Adrenal gland (tissue), 5 donors: ENCODE results near the gene RIMS3.

Experiments
- POLR2A ChIP-seq, 2 donors: fragments of 450-650 bp; IDR thresholded peaks; one replicate each; pipeline ENCODE4 v1.6.1; 2017; ENCODE audit warnings: antibody characterized with exemption in 2 of 2, mild to moderate bottlenecking in 2 of 2, moderate library complexity in 1 of 2
- TF ChIP-seq, protein P1 (sequence below), 6 experiments: fragments of 450-650 bp in 4 of 6; fragments of 200-600 bp in 2 of 6; sonication (generic) in 1 of 6; IDR thresholded peaks; 1 replicate in 5 of 6; 2 replicates in 1 of 6; pipeline versions ENCODE4 v1.5.1 to v1.8.0; 2016 to 2021; ENCODE audit warnings: antibody characterized with exemption in 6 of 6, mild to moderate bottlenecking in 2 of 6, moderate library complexity in 1 of 6
- donor health status: DM: no; HTN: no; CAD: no.

DNA sequence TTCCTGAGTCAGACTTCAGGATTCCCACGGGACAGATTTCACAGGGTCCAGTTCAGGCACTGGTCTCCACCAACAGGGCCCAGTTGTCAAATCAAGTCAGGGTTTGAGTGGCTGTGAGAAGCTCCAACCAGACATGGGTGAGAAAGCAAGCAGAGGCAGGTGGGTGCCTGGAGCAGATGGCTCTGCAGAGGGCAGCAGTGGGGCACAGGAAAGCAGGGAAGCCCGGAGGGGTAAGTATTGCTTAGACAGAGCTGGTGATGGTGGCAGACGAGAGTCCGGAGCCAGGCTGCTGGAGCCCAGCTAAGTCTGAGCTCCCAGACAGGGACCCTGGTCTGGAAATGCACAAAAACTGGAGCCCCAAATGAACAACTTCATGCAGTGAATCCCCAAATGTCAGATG, 40.4 kb downstream of the RIMS3 start:
- TF ChIP-seq, protein P1, sequence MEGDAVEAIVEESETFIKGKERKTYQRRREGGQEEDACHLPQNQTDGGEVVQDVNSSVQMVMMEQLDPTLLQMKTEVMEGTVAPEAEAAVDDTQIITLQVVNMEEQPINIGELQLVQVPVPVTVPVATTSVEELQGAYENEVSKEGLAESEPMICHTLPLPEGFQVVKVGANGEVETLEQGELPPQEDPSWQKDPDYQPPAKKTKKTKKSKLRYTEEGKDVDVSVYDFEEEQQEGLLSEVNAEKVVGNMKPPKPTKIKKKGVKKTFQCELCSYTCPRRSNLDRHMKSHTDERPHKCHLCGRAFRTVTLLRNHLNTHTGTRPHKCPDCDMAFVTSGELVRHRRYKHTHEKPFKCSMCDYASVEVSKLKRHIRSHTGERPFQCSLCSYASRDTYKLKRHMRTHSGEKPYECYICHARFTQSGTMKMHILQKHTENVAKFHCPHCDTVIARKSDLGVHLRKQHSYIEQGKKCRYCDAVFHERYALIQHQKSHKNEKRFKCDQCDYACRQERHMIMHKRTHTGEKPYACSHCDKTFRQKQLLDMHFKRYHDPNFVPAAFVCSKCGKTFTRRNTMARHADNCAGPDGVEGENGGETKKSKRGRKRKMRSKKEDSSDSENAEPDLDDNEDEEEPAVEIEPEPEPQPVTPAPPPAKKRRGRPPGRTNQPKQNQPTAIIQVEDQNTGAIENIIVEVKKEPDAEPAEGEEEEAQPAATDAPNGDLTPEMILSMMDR (IDR thresholded peaks at IDR 0.05): peak; percentile 22 to 50 (median 49)
- no peak for TF ChIP-seq POLR2A (IDR thresholded peaks at IDR 0.05)
